RWPE2 (cell line): ENCODE measurements around the gene PRRG2.

Source experiments
- ATAC-seq: fragments of 200-7000 bp; cut with Tn5 transposase; 3 replicates; pipeline ENCODE4 v1.9.1; 2021; ENCODE audit warnings: low read depth
- DNase-seq: peaks from one replicate; pipeline ENCODE4 v3.0.0-alpha.2; 2020; ENCODE audit warnings: low spot score
- H3K27ac ChIP-seq: fragments of 450-650 bp; 2 replicates; pipeline ENCODE4 v1.5.1; 2017; ENCODE audit warnings: mild to moderate bottlenecking; ENCODE audit not compliant: poor library complexity, severe bottlenecking
- H3K27me3 ChIP-seq: fragments of 250-450 bp; sonication (Bioruptor Pico); 2 replicates; pipeline ENCODE4 v1.5.1; 2021; ENCODE audit warnings: mild to moderate bottlenecking, moderate library complexity; ENCODE audit not compliant: insufficient read depth, poor library complexity, severe bottlenecking
- H3K36me3 ChIP-seq: fragments of 250-450 bp; sonication (Bioruptor Pico); 2 replicates; pipeline ENCODE4 v1.5.1; 2020; ENCODE audit warnings: low read depth, mild to moderate bottlenecking, moderate library complexity
- H3K4me1 ChIP-seq: fragments of 250-450 bp; sonication (Bioruptor Pico); 2 replicates; pipeline ENCODE4 v1.5.1; 2021; ENCODE audit warnings: mild to moderate bottlenecking, moderate library complexity; ENCODE audit not compliant: insufficient read depth, poor library complexity, severe bottlenecking
- H3K4me3 ChIP-seq: fragments of 250-450 bp; sonication (Bioruptor Pico); 2 replicates; pipeline ENCODE4 v1.5.1; 2021; ENCODE audit warnings: mild to moderate bottlenecking, moderate library complexity; ENCODE audit not compliant: severe bottlenecking
- H3K9me3 ChIP-seq: fragments of 250-450 bp; sonication (Bioruptor Pico); 2 replicates; pipeline ENCODE4 v1.5.1; 2021; ENCODE audit warnings: mild to moderate bottlenecking, moderate library complexity; ENCODE audit not compliant: severe bottlenecking
- TF ChIP-seq, protein P1 (sequence below): fragments of 450-650 bp; IDR thresholded peaks from one replicate; pipeline ENCODE4 v1.5.1; 2017; ENCODE audit warnings: mild to moderate bottlenecking, moderate library complexity; ENCODE audit not compliant: poor library complexity, severe bottlenecking

Gene PRRG2

DNA sequence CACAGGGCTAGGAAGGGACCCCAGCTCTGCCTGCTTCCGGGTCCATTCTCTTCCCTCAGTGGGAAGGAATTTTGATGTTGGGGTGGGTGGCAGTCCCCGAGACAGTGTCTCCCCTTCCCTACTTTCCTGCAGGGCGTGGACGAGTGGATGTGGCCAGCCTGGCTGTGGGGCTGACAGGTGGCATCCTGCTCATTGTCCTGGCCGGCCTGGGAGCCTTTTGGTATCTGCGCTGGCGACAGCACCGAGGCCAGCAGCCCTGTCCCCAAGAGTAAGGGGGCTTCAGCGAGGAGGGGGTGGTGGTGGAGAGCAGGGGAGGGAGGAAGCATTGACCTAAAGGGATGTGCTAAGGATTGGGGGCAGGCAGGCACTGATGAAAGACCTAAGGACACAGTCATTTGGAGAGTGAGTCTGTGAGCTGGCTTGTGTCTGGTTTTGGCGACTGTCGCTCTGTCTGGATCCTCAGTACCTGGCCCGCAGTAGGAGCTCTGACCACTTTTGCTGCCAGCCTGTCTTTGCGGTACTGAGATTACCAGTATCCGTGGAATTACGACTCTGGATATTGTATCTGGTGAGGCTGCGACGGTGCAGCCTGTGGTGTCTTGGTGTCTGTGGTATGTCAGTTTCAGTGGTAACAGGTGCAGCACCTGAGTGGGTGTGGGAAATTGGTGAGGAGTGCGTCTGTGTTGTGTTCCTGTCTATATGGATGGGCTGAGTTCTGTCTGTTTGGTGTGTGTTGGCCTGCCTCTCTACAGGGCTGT, 7.4 kb downstream of the PRRG2 start:
- ATAC-seq (no peak), DNase-seq (no peak)
- peaks cover under 1% of the 10 kb centered on the region for H3K36me3 ChIP-seq
- H3K27me3 ChIP-seq: no peaks in the 10 kb centered on the region
- no peaks in the 10 kb centered on the region for H3K4me1 ChIP-seq
- H3K27ac ChIP-seq: no peak overlapping the region
- H3K4me3 ChIP-seq: no peak overlapping the region
- TF ChIP-seq, protein P1, sequence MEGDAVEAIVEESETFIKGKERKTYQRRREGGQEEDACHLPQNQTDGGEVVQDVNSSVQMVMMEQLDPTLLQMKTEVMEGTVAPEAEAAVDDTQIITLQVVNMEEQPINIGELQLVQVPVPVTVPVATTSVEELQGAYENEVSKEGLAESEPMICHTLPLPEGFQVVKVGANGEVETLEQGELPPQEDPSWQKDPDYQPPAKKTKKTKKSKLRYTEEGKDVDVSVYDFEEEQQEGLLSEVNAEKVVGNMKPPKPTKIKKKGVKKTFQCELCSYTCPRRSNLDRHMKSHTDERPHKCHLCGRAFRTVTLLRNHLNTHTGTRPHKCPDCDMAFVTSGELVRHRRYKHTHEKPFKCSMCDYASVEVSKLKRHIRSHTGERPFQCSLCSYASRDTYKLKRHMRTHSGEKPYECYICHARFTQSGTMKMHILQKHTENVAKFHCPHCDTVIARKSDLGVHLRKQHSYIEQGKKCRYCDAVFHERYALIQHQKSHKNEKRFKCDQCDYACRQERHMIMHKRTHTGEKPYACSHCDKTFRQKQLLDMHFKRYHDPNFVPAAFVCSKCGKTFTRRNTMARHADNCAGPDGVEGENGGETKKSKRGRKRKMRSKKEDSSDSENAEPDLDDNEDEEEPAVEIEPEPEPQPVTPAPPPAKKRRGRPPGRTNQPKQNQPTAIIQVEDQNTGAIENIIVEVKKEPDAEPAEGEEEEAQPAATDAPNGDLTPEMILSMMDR: no peak
- H3K9me3 ChIP-seq: no peaks in the 10 kb centered on the region

DNA sequence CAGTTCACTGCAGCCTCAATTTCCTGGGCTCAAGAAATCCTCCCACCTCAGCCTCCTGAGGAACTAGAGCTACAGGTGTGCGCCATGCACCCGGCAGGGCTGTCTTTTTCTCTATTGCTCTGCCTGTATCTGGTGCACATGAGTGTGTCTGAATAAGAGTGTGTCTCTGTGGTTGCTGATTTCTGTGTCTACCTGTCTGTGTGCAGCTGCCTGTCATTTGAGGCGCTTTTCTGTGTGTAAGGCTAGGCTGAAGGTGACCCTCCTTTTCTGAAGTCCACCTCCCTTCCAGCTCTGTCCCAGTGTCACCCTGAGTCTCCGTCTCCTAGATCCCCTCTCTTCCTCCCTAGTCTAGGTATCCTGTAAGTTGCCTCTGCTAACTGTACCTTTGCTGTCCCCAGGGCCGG, 8.4 kb downstream of the PRRG2 start:
- DNase-seq (no peak), ATAC-seq (no peak)
- Histone ChIP-seq H3K4me1 (no peaks in the 10 kb centered on the region), H3K27me3 (no peaks in the 10 kb centered on the region), H3K36me3 (peaks cover 10% of the 10 kb centered on the region), H3K27ac (peak overlapping the region; percentile 94), H3K9me3 (no peaks in the 10 kb centered on the region), H3K4me3 (no peak overlapping the region)
- TF ChIP-seq, protein P1: no peak

DNA sequence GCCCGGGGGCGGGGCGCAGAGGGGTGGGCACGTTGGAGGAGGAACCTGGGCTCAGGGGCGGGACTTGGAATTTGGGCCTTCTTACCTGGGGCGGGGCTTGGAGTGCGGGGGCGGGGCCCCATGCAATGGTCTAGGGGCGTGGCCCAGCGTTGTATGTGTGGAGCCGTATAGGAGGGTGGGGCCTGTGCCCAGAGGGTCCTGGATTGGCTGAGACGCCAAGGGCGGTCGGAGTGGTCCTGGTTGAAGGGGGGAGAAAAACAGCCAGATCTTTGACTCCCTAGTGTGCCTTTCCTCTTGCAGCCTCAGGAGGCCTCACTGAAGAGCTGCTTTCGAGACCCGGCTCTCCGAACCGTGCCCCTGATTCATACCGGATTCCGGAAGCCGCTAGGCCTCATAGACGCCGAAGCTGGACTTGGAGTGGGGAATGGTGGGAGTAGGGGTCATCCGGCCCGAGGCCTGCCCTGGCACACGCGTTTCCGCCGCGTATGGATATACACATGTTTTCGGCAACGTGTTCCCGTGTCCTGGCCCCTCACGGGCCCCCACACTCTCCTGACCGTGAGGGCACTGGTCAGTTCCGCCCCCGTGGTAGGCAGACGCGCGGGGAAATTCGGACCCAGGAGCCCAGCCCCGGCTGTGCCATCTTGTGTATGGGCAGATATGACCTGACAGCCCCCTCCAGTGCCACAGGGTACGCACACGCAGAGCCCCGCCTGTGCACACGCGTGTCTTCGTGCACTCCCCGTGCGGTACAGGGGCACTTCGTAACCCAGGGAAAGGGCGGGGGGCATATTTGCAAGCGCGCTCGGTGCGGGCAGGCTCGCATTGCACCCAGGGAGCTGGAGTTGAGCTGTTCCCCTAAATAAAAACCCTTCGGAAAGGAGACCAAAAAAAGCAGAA, 9.2 kb downstream of the PRRG2 start:
- peak; percentile 79 for ATAC-seq
- Histone ChIP-seq H3K9me3 (no peaks in the 10 kb centered on the region), H3K4me1 (no peaks in the 10 kb centered on the region), H3K4me3 (peak overlapping the region; percentile 80), H3K27ac (peak overlapping the region; percentile 94), H3K27me3 (no peaks in the 10 kb centered on the region), H3K36me3 (peaks cover 13% of the 10 kb centered on the region)
- TF ChIP-seq, protein P1: no peak
- DNase-seq: peak; percentile 97

DNA sequence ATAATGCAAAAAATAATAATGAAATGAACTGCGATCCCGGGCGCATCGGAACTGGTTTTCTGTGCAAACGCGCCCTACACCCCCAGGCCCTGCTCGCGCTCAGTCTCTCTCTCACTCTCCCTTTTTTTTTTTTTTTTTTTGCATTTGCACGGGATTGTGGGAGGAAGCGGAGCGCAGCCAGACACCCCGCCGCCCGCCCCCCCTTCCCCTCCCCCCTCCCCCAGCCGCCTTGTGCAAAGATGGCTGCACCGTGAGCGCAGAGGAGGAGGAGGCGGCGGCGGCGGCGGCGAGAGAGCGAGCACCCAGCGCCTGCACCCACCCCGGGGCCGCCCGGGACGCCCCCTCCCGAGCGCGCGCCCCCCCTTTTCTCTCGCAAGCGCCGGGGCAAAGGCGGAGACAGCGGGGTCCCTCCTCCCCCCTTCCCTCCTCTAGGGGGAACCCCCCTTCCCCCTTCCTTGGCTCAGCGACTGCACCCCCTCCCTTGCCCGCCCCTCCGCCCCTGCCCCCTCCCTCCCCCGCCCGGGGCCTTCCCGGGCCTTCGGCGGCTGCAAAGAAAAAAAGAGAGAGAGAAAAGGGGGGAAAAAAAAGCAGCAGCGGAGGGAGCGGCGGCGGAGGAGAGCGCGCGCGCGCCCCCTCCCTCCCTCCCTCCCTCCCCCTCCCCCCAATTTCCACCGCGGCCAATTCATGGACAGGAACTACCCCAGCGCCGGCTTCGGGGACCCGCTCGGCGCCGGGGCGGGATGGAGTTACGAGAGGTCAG, 10.0 kb downstream of the PRRG2 start, which contains the start of gene PRR12:
Gene PRR12 (plus strand): TSS at position 212 of the 760 bp plus-strand sequence. CDS start 473 bp downstream, at position 685.
- TF ChIP-seq, protein P1: no peak
- Histone ChIP-seq H3K4me3 (peak within 1 kb of the TSS; percentile 80), H3K9me3 (no peaks in the 10 kb centered on the region), H3K27me3 (no peaks in the 10 kb centered on the region), H3K36me3 (peaks cover 18% of the 10 kb centered on the region), H3K27ac (peak within 1 kb of the TSS; percentile 94), H3K4me1 (no peaks in the 10 kb centered on the region)
- ATAC-seq: no peak
- peak; percentile 72 for DNase-seq
